HL-60 (cell line): ENCODE data around the gene ROBO1.

Experiments
- DNase-seq, 2 experiments: peaks; one replicate each; pipeline ENCODE4 v3.0.0-alpha.2; 2010 to 2020; ENCODE audit warnings: low read depth in 1 of 2, low spot score in 1 of 2
- H3K27ac ChIP-seq: fragments of 250-450 bp; sonication (Bioruptor Pico); replicated peaks from 2 replicates; pipeline ENCODE4 v1.5.1; 2020; ENCODE audit warnings: mild to moderate bottlenecking, moderate library complexity
- H3K27me3 ChIP-seq: fragments of 250-450 bp; sonication (Bioruptor Pico); 2 replicates; pipeline ENCODE4 v1.5.1; 2021; ENCODE audit warnings: mild to moderate bottlenecking, moderate library complexity; ENCODE audit not compliant: insufficient read depth, poor library complexity, severe bottlenecking
- H3K4me3 ChIP-seq: replicated peaks from 2 replicates; pipeline ENCODE4 v1.5.1; 2011; ENCODE audit warnings: mild to moderate bottlenecking, control low read depth, low read length; ENCODE audit not compliant: insufficient read depth
- CTCF ChIP-seq: IDR thresholded peaks from one replicate; pipeline ENCODE4 v1.5.1; 2011; ENCODE audit warnings: low read length, control low read depth, inconsistent platforms; ENCODE audit not compliant: insufficient read depth
- GABPA ChIP-seq: IDR thresholded peaks from 2 replicates; pipeline ENCODE4 v1.6.1; 2012; ENCODE audit warnings: low read depth
- POLR2AphosphoS5 ChIP-seq: IDR thresholded peaks from 2 replicates; pipeline ENCODE4 v1.6.1; 2012; ENCODE audit warnings: low read depth
- REST ChIP-seq: IDR thresholded peaks from 2 replicates; pipeline ENCODE4 v1.6.1; 2012; ENCODE audit warnings: low read depth; ENCODE audit not compliant: insufficient replicate concordance
- SPI1 ChIP-seq: IDR thresholded peaks from 2 replicates; pipeline ENCODE4 v1.6.1; 2012; ENCODE audit warnings: low read depth, mild to moderate bottlenecking, borderline replicate concordance

ROBO1 gene

GRCh38 chr3:79810581-79810980 lies 42.8 kb upstream of the ROBO1 start:
- Histone ChIP-seq H3K27me3 (no peaks in the 10 kb centered on the region), H3K4me3 (no peak overlapping the region)
- no peak for DNase-seq

GRCh38 chr3:79810092-79810491 lies 42.3 kb upstream of the ROBO1 start:
- no peak for DNase-seq
- no peak for TF ChIP-seq REST
- no peak for TF ChIP-seq SPI1
- TF ChIP-seq POLR2AphosphoS5, result no peak
- TF ChIP-seq GABPA, result no peak
- no peak for TF ChIP-seq CTCF
- H3K4me3 ChIP-seq, result no peak overlapping the region
- no peaks in the 10 kb centered on the region for H3K27me3 ChIP-seq
- H3K27ac ChIP-seq, result no peak overlapping the region

More at GRCh38 chr3:79810581-79810980, 42.8 kb upstream of the ROBO1 start:
- H3K27ac ChIP-seq, result no peak overlapping the region
- no peak for TF ChIP-seq POLR2AphosphoS5
- TF ChIP-seq SPI1, result no peak
- TF ChIP-seq GABPA, result no peak
- TF ChIP-seq REST, result no peak
- TF ChIP-seq CTCF, result no peak

- Histone ChIP-seq H3K27ac (no peak overlapping the region), H3K4me3 (no peak overlapping the region), H3K27me3 (no peaks in the 10 kb centered on the region)
- no peak for DNase-seq
- TF ChIP-seq REST, result no peak
- no peak for TF ChIP-seq SPI1
- no peak for TF ChIP-seq POLR2AphosphoS5
- TF ChIP-seq CTCF, result no peak
- no peak for TF ChIP-seq GABPA
Measured at GRCh38 chr3:79809106-79809505, 41.3 kb upstream of the ROBO1 start.
